ENCODE data around the gene ZC3H12A.
A peak's percentile ranks its signal among the peaks of the same experiment; 100 is the strongest.

Gene ZC3H12A

DNA sequence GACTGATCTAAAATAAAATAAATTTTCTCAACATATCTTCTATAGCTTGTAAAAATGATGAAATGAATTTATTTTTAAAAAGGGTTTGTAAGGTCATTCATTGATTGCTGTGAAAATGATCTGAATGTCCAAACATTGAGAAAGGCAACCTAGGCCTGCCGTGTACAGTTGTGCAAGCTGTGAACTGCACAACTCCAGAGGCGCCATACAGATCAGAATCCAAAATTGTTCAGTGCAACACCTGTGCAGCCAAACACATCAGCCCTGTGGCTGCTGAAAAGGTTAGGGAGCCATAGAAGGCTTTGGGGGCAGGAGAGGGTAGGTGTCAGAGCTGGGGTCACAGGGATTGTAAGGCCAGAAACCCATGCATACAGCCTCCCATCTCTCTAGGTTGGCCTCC is 9.9 kb upstream of the ZC3H12A start:
- H3K4me3 ChIP-seq (ENCODE audit: control insufficient read depth, low read depth, low read length) = no peak overlapping the region
- DNase-seq (ENCODE audit: low read depth) = no peak
- TF ChIP-seq, protein P1, sequence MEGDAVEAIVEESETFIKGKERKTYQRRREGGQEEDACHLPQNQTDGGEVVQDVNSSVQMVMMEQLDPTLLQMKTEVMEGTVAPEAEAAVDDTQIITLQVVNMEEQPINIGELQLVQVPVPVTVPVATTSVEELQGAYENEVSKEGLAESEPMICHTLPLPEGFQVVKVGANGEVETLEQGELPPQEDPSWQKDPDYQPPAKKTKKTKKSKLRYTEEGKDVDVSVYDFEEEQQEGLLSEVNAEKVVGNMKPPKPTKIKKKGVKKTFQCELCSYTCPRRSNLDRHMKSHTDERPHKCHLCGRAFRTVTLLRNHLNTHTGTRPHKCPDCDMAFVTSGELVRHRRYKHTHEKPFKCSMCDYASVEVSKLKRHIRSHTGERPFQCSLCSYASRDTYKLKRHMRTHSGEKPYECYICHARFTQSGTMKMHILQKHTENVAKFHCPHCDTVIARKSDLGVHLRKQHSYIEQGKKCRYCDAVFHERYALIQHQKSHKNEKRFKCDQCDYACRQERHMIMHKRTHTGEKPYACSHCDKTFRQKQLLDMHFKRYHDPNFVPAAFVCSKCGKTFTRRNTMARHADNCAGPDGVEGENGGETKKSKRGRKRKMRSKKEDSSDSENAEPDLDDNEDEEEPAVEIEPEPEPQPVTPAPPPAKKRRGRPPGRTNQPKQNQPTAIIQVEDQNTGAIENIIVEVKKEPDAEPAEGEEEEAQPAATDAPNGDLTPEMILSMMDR (conservative IDR thresholded peaks at IDR 0.05; ENCODE audit: control insufficient read depth, insufficient read depth, low read depth, low read length) = no peak

DNA sequence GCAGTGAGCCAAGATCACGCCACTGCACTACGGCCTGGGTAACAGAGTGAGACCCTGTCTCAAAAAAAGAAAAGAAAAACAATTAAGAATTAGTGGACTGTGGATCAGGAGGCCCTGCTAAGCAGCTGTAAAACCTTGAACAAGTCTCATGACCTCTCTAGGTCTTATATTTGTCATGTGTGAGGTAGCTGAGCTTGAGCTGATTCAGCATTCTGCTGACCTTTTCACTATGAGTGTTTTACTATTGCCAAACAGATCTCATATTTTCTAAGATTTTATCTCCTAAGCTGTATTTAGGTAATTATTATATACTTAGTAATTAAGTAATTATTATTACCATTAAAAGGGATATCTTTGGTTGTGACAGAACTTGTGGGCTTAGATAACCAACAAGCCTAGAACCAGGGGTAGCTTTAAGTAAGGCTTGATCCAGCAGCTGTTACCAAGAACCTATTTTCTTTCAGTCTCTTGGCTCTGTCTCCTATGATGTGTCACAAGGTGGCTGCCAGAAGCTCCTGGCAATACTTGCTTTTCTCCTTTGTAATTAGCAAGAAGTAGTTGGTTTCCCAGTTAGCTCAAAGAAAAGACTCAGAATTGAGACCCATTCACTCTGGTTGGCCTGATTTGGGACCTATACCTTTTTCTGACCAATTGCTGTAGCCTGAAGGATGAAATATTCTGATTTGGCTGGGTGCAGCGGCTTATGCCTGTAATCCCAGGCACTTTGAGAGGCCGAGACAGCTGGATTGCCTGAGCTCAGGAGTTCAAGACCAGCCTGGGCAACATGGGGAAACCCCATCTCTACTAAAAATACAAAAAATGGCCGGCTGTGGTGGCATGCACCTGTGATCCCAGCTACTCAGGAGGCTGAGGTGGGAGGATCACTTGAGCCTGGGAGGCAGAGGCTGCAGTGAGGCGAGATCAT is 8.5 kb upstream of the ZC3H12A start:
- no peak overlapping the region for H3K4me3 ChIP-seq (ENCODE audit: control insufficient read depth, low read depth, low read length)
- TF ChIP-seq, protein P1 (conservative IDR thresholded peaks at IDR 0.05; ENCODE audit: control insufficient read depth, insufficient read depth, low read depth, low read length) = no peak
- peak; percentile 71 for DNase-seq (ENCODE audit: low read depth)

DNA sequence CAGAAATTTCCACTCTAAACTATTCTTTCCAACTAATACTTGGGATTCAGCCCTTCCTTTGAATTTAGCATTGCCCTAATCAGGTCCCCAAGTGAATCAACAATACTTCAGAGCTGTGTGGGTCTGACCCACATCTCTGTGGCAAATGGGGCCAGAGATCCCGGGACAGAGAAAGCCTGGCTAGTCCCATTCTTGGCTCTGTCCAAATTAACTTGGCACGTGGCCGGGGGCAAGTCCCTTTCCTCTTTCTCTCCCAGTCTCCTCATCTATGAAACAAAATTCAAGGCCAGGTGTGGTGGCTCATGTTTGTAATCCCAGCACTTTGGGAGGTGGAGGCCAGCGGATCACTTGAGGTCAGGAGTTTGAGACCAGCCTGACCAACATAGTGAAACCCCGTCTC is 6.3 kb upstream of the ZC3H12A start:
- TF ChIP-seq, protein P1 (conservative IDR thresholded peaks at IDR 0.05; ENCODE audit: control insufficient read depth, insufficient read depth, low read depth, low read length) = no peak
- no peak for DNase-seq (ENCODE audit: low read depth)
- H3K4me3 ChIP-seq (ENCODE audit: control insufficient read depth, low read depth, low read length) = no peak overlapping the region

DNA sequence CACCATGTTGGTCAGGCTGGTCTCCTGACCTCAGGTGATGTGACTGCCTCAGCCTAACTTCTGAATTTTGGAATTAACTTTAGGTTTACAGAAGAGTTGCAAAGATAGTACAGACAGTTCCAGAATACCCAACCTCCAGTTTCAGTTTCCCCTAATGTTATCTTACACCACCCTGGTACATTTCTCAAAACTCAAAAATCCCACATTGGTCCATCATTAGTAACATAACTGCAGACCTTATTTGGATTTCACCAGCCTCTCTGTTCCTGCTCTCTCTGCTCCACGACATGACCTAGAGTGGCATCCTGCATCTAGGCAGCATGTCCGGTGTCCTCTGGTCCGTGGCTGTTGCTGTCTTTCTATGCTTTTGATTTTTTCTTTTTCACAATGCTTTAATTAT is 5.0 kb upstream of the ZC3H12A start:
- TF ChIP-seq, protein P1 (conservative IDR thresholded peaks at IDR 0.05; ENCODE audit: control insufficient read depth, insufficient read depth, low read depth, low read length) = no peak
- DNase-seq (ENCODE audit: low read depth) = no peak
- H3K4me3 ChIP-seq (ENCODE audit: control insufficient read depth, low read depth, low read length) = no peak overlapping the region

DNA sequence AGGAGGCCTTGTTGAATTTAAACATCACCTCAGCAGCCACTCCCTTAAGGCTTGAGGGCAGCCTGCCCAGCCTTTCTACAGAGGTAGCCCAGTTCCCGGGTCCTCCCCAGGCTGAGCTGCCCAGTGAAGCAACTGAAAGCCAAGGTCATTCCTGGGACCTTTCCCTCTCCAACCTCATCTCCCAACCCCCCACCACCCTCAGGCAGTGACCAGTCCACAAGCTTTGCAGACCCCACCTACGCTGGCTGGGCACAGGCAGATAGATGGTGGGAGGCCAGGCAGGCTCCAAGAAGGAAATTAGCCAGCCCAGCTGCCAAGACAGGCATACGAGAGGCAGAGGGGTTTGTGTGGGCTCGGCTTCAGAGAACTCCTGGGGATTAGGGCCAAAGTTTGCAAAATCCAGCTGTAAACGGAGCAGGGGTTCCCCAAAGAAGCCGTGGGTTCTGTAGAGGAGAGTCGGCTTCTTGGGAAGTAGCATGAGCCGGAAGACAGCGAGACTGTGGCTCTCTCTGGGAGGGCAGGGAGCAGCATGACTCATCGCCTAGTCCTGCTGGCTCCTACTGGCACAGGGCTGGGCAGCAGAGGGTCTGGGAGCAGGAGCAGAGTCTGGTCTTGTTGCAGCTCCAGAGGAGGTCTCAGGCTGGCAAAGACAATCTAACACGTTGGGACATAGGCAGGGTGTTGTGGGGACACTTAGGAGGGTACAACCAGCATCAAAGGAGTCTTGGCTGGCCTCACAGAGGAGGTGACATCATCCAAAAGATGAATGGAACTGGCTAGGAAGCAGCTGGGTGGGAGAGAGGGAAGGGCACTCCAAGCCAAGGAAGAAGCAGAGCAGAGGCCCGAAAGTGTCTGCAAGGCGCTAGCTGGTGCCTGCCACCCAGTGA is 2.8 kb upstream of the ZC3H12A start:
- peak; percentile 90 for DNase-seq (ENCODE audit: low read depth)
- TF ChIP-seq, protein P1 (conservative IDR thresholded peaks at IDR 0.05; ENCODE audit: control insufficient read depth, insufficient read depth, low read depth, low read length) = no peak
- peak overlapping the region; percentile 16 for H3K4me3 ChIP-seq (ENCODE audit: control insufficient read depth, low read depth, low read length)

DNA sequence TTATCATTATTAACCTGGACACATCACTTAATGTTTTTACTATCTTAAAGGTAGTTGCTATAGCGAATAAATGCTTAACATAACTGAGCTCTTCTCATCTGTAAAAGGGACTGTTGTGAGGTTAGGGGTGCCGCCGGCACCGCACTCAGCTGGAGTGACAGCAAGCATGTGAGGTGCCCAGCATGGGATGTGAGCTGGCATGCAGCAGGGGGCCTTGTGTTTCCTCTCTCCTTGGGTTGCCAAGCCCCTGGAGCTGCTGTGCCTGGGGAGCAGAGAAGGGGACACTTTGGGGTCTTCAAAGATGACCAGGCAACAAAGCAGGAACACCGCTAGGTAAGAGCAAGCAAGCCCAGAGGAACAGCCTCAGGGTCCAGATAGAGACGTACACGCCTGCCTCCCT is 2.1 kb upstream of the ZC3H12A start:
- DNase-seq (ENCODE audit: low read depth) = no peak
- TF ChIP-seq, protein P1 (conservative IDR thresholded peaks at IDR 0.05; ENCODE audit: control insufficient read depth, insufficient read depth, low read depth, low read length) = no peak
- no peak overlapping the region for H3K4me3 ChIP-seq (ENCODE audit: control insufficient read depth, low read depth, low read length)

All from fibroblast of mammary gland (primary cell).